Nephron (organoid): ENCODE results near the gene ATP10B.

Experiments used
- H3K27ac Mint-ChIP-seq, 3 experiments: 2 replicates each; pipeline ENCODE4 v1.8.0; 2020; ENCODE audit warnings: mixed read lengths in 3 of 3, mild to moderate bottlenecking in 2 of 3, moderate library complexity in 1 of 3
- H3K27me3 Mint-ChIP-seq: 2 replicates; pipeline ENCODE4 v1.8.0; 2021; ENCODE audit warnings: low read depth, mild to moderate bottlenecking, moderate library complexity, mixed read lengths
- H3K36me3 Mint-ChIP-seq: 2 replicates; pipeline ENCODE4 v1.8.0; 2020; ENCODE audit warnings: low read depth, mixed read lengths
- H3K4me1 Mint-ChIP-seq: 2 replicates; pipeline ENCODE4 v1.8.0; 2020; ENCODE audit warnings: mixed read lengths
- H3K4me3 Mint-ChIP-seq, 3 experiments: 2 replicates each; pipeline ENCODE4 v1.8.0; 2020; ENCODE audit warnings: mild to moderate bottlenecking in 3 of 3, mixed read lengths in 3 of 3, moderate library complexity in 2 of 3
- H3K9me3 Mint-ChIP-seq: 2 replicates; pipeline ENCODE4 v1.8.0; 2020; ENCODE audit warnings: mixed read lengths
- CTCF ChIP-seq, 3 experiments: fragments of 200-600 bp; sonication (generic); IDR thresholded peaks; one replicate each; pipeline ENCODE4 v1.5.0; 2021; ENCODE audit warnings: antibody characterized with exemption in 3 of 3; ENCODE audit not compliant: unreplicated experiment in 3 of 3

Gene ATP10B

GRCh38 chr5:160520609-160521391, 331.2 kb downstream of the ATP10B start:
- H3K27ac Mint-ChIP-seq, result peak overlapping the region in 2 of 3 experiments; percentile 13 to 80
- no peak overlapping the region for H3K4me3 Mint-ChIP-seq
- H3K4me1 Mint-ChIP-seq, result peaks cover 19% of the 10 kb centered on the region
- peaks cover 8% of the 10 kb centered on the region for H3K27me3 Mint-ChIP-seq
- no peaks in the 10 kb centered on the region for H3K9me3 Mint-ChIP-seq
- H3K36me3 Mint-ChIP-seq, result no peaks in the 10 kb centered on the region
- no peak for TF ChIP-seq CTCF (IDR thresholded peaks at IDR 0.05; ENCODE audit: unreplicated experiment in 3 of 3)

- Mint-ChIP-seq H3K4me3 (no peak overlapping the region), H3K9me3 (no peaks in the 10 kb centered on the region), H3K27ac (no peak overlapping the region), H3K36me3 (no peaks in the 10 kb centered on the region), H3K27me3 (peaks cover 7% of the 10 kb centered on the region), H3K4me1 (peaks cover 11% of the 10 kb centered on the region)
- no peak for TF ChIP-seq CTCF (IDR thresholded peaks at IDR 0.05; ENCODE audit: unreplicated experiment in 3 of 3)
Observed at GRCh38 chr5:160516696-160517530, 335.1 kb downstream of the ATP10B start.

GRCh38 chr5:160514866-160515265, 337.1 kb downstream of the ATP10B start:
- H3K4me1 Mint-ChIP-seq, result peaks cover 8% of the 10 kb centered on the region
- no peak overlapping the region for H3K27ac Mint-ChIP-seq
- H3K36me3 Mint-ChIP-seq, result no peaks in the 10 kb centered on the region
- TF ChIP-seq CTCF (IDR thresholded peaks at IDR 0.05; ENCODE audit: unreplicated experiment in 3 of 3), result no peak
- H3K9me3 Mint-ChIP-seq, result no peaks in the 10 kb centered on the region
- peaks cover 7% of the 10 kb centered on the region for H3K27me3 Mint-ChIP-seq
- H3K4me3 Mint-ChIP-seq, result no peak overlapping the region

- Mint-ChIP-seq H3K27me3 (peaks cover 12% of the 10 kb centered on the region), H3K27ac (no peak overlapping the region), H3K36me3 (no peaks in the 10 kb centered on the region), H3K9me3 (no peaks in the 10 kb centered on the region), H3K4me1 (peaks cover 8% of the 10 kb centered on the region), H3K4me3 (no peak overlapping the region)
- no peak for TF ChIP-seq CTCF (IDR thresholded peaks at IDR 0.05; ENCODE audit: unreplicated experiment in 3 of 3)
Observed at GRCh38 chr5:160514191-160514590, 337.8 kb downstream of the ATP10B start.

GRCh38 chr5:160513485-160513884, 338.5 kb downstream of the ATP10B start:
- peaks cover 13% of the 10 kb centered on the region for H3K4me1 Mint-ChIP-seq
- no peak overlapping the region for H3K4me3 Mint-ChIP-seq
- no peak for TF ChIP-seq CTCF (IDR thresholded peaks at IDR 0.05; ENCODE audit: unreplicated experiment in 3 of 3)
- no peaks in the 10 kb centered on the region for H3K9me3 Mint-ChIP-seq
- no peaks in the 10 kb centered on the region for H3K36me3 Mint-ChIP-seq
- no peak overlapping the region for H3K27ac Mint-ChIP-seq
- H3K27me3 Mint-ChIP-seq, result peaks cover 17% of the 10 kb centered on the region
